Natural killer cell (primary cell): ENCODE results near the gene TMEM270. TPM values are rescaled to one million over a fixed set of nuclear protein-coding genes. Genes with fewer than 3 reads are reported as not detected.

Source experiments
- ATAC-seq, 3 donors: fragments of 150-1000 bp in 2 of 3; fragments of 200-7000 bp in 1 of 3; cut with Tn5 transposase; 1 replicate in 1 of 3; 2 replicates in 2 of 3; pipeline ENCODE4 v1.10.0; 2021; ENCODE audit warnings: mild to moderate bottlenecking in 2 of 3, moderate library complexity in 2 of 3
- DNase-seq, 2 donors: peaks; one replicate each; pipeline versions ENCODE4 v3.0.0 to v3.0.0-alpha.2; 2013 to 2021; ENCODE audit warnings: mixed read lengths in 1 of 2
- H3K27ac ChIP-seq: one replicate; pipeline ENCODE4 v1.5.1; 2013; ENCODE audit warnings: mild to moderate bottlenecking, low read length
- H3K27me3 ChIP-seq: one replicate; pipeline ENCODE4 v1.6.1; 2013; ENCODE audit warnings: low read length; ENCODE audit not compliant: control insufficient read depth, insufficient read depth
- H3K36me3 ChIP-seq: one replicate; pipeline ENCODE4 v1.6.1; 2013; ENCODE audit warnings: low read length; ENCODE audit not compliant: control insufficient read depth, insufficient read depth
- H3K4me1 ChIP-seq: one replicate; pipeline ENCODE4 v1.6.1; 2013; ENCODE audit warnings: low read length; ENCODE audit not compliant: control insufficient read depth, insufficient read depth
- H3K4me3 ChIP-seq: one replicate; pipeline ENCODE4 v1.5.1; 2013; ENCODE audit warnings: low read length
- H3K9me3 ChIP-seq: one replicate; pipeline ENCODE4 v1.6.1; 2013; ENCODE audit warnings: low read length; ENCODE audit not compliant: control insufficient read depth, insufficient read depth
- H3K27ac Mint-ChIP-seq, 2 donors: one replicate each; pipeline ENCODE4 v1.8.0; 2022; ENCODE audit warnings: mild to moderate bottlenecking in 2 of 2, mixed read lengths in 2 of 2, moderate library complexity in 1 of 2
- H3K27me3 Mint-ChIP-seq, 2 donors: one replicate each; pipeline ENCODE4 v1.8.0; 2022; ENCODE audit warnings: low read depth in 2 of 2, mixed read lengths in 2 of 2
- H3K36me3 Mint-ChIP-seq: one replicate; pipeline ENCODE4 v1.8.0; 2022; ENCODE audit warnings: mixed read lengths
- H3K4me1 Mint-ChIP-seq, 2 donors: one replicate each; pipeline ENCODE4 v1.8.0; 2022; ENCODE audit warnings: mixed read lengths in 2 of 2
- H3K4me3 Mint-ChIP-seq: one replicate; pipeline ENCODE4 v1.8.0; 2022; ENCODE audit warnings: mild to moderate bottlenecking, moderate library complexity, mixed read lengths
- H3K9me3 Mint-ChIP-seq, 2 donors: one replicate each; pipeline ENCODE4 v1.8.0; 2022; ENCODE audit warnings: mixed read lengths in 2 of 2
- WGBS: methylation state at CpG from one replicate; pipeline ENCODE4 v1.1.7; 2013; ENCODE audit warnings: missing lambda C conversion rate; ENCODE audit not compliant: insufficient coverage; 5-methylcytosine and 5-hydroxymethylcytosine counted together
- intact Hi-C: fragments of 100-400 bp; cut with micrococcal nuclease; formaldehyde crosslinking; loops from one replicate; pipeline ENCODE4 v1.14.2; 2022
- total RNA-seq, 4 donors: library from RNA; stranded (reverse); fragments of 120-200 nt in 1 of 4; gene quantifications; one replicate each; pipeline versions ENCODE4 v1.2.3 to v1.2.4, GENCODE V29; 2013 to 2022
- TF ChIP-seq, protein P1 (sequence below): fragments of 200-600 bp; IDR thresholded peaks from one replicate; pipeline ENCODE4 v1.8.0; 2022; ENCODE audit warnings: antibody characterized with exemption

Gene TMEM270
- total RNA-seq, 3 donors from 2014 or later (not counting 1 experiment from before 2014, with no cell fraction given) = not detected

DNA sequence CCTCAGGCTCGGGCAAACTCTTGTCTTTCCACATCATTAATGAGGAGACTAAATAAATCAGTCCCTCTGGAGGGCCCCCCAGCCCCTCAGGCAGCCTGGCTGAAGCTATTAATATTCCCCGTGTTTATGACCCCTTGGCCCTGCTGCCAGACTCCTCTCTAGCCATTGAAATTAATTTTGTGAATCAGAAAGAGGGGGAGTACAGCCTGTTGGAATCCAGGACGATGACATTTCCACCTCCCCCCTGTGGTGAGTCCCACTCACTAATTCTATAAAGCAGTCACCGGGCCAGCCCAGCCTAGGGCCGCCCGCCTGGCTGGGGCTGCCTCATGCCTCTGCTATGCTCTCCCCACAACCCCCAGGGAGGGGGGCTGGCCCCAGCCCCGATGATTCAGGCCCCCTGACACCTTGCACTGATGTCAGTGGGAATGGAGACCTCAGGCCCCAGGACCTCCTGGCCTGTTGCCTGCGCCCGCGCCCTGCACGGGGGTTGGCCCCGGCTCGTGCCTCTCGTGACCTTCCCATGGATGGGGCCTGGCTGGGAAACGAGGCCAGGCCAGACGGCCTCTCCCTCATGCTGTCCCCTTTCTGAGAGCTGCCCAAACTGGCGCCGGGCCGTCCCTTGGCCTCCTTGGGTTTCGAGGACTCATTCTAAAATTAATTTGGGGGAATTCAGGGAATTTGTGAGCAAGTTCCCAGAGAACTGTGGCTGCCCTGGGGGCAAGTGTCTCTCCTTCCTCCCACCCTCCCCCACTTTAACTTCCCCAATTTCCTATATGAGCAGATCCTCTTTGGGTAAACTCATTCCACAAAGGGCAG, 34.0 kb downstream of the TMEM270 start:
- Histone ChIP-seq H3K36me3 (no peaks in the 10 kb centered on the region), H3K27ac (no peak overlapping the region), H3K4me3 (no peak overlapping the region), H3K4me1 (no peaks in the 10 kb centered on the region), H3K9me3 (no peaks in the 10 kb centered on the region), H3K27me3 (no peaks in the 10 kb centered on the region)
- WGBS = 90% methylated on average over 20 of the region's 20 CpGs
- DNase-seq (no peak), ATAC-seq (no peak)
- H3K4me3 Mint-ChIP-seq = no peak overlapping the region
- H3K36me3 Mint-ChIP-seq = no peaks in the 10 kb centered on the region
- TF ChIP-seq, protein P1, sequence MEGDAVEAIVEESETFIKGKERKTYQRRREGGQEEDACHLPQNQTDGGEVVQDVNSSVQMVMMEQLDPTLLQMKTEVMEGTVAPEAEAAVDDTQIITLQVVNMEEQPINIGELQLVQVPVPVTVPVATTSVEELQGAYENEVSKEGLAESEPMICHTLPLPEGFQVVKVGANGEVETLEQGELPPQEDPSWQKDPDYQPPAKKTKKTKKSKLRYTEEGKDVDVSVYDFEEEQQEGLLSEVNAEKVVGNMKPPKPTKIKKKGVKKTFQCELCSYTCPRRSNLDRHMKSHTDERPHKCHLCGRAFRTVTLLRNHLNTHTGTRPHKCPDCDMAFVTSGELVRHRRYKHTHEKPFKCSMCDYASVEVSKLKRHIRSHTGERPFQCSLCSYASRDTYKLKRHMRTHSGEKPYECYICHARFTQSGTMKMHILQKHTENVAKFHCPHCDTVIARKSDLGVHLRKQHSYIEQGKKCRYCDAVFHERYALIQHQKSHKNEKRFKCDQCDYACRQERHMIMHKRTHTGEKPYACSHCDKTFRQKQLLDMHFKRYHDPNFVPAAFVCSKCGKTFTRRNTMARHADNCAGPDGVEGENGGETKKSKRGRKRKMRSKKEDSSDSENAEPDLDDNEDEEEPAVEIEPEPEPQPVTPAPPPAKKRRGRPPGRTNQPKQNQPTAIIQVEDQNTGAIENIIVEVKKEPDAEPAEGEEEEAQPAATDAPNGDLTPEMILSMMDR = no peak
- intact Hi-C loops = no loop called here
- H3K4me1 Mint-ChIP-seq = no peaks in the 10 kb centered on the region
- H3K27me3 Mint-ChIP-seq = peaks cover 0 to 6% of the 10 kb centered on the region in 2 donors
- no peaks in the 10 kb centered on the region for H3K9me3 Mint-ChIP-seq
- no peak overlapping the region for H3K27ac Mint-ChIP-seq

DNA sequence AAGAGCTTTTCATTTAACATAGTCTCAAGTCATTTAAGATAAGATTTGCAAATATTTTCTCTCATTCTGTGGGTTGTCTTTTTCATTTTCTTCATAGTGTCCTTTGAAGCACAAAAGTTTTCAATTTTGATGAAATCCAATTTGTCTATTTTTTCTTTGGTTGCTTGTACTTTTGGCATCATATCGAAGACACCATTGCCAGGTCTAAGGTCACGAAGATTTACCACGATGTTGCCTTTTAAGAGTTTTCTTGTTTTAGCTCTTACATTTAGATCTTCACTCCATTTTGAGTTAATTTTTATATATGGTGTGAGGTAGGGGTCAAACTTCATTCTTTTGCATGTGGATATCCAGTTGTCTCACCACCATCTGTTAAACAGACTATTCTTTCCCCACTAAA, 34.7 kb downstream of the TMEM270 start:
- peaks cover 0 to 6% of the 10 kb centered on the region in 2 donors for H3K27me3 Mint-ChIP-seq
- DNase-seq (no peak), ATAC-seq (no peak)
- H3K9me3 ChIP-seq = no peaks in the 10 kb centered on the region
- intact Hi-C loops = no loop called here
- no peak overlapping the region for H3K4me3 ChIP-seq
- no peak overlapping the region for H3K4me3 Mint-ChIP-seq
- H3K27ac Mint-ChIP-seq = no peak overlapping the region
- H3K36me3 ChIP-seq = no peaks in the 10 kb centered on the region
- 92% methylated on average over 3 of the region's 3 CpGs for WGBS
- no peaks in the 10 kb centered on the region for H3K4me1 ChIP-seq
- no peak overlapping the region for H3K27ac ChIP-seq
- no peaks in the 10 kb centered on the region for H3K4me1 Mint-ChIP-seq
- no peaks in the 10 kb centered on the region for H3K9me3 Mint-ChIP-seq
- H3K36me3 Mint-ChIP-seq = no peaks in the 10 kb centered on the region
- TF ChIP-seq, protein P1 = no peak
- H3K27me3 ChIP-seq = no peaks in the 10 kb centered on the region

DNA sequence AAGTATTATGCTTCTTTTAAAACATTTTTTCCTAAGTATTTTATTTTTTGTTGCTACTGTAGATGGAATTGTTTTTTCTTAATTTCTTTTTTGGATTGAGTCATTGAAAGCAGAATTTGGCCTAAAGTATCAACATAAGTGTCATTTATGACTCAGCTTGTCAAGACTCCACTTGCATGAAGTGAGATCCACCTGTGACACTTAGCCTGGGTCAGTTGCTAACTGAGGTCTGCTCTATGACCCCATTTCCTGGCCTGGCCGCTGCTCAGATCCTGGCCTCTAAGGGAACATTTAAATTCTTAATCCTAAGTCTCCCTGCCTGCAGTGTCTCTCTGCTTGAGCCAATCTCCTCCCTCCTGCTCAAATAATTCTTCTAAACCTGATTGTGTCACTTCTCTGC, 35.5 kb downstream of the TMEM270 start:
- no peaks in the 10 kb centered on the region for H3K36me3 Mint-ChIP-seq
- intact Hi-C loops = no loop called here
- Histone ChIP-seq H3K27ac (no peak overlapping the region), H3K4me3 (no peak overlapping the region), H3K9me3 (no peaks in the 10 kb centered on the region), H3K27me3 (no peaks in the 10 kb centered on the region), H3K4me1 (no peaks in the 10 kb centered on the region), H3K36me3 (no peaks in the 10 kb centered on the region)
- no peak for DNase-seq
- ATAC-seq = no peak
- H3K4me3 Mint-ChIP-seq = no peak overlapping the region
- H3K27ac Mint-ChIP-seq = no peak overlapping the region
- WGBS = 63% methylated on average over 1 of the region's 1 CpG
- no peaks in the 10 kb centered on the region for H3K4me1 Mint-ChIP-seq
- TF ChIP-seq, protein P1 = no peak
- no peaks in the 10 kb centered on the region for H3K9me3 Mint-ChIP-seq
- H3K27me3 Mint-ChIP-seq = peaks cover 0 to 6% of the 10 kb centered on the region in 2 donors

DNA sequence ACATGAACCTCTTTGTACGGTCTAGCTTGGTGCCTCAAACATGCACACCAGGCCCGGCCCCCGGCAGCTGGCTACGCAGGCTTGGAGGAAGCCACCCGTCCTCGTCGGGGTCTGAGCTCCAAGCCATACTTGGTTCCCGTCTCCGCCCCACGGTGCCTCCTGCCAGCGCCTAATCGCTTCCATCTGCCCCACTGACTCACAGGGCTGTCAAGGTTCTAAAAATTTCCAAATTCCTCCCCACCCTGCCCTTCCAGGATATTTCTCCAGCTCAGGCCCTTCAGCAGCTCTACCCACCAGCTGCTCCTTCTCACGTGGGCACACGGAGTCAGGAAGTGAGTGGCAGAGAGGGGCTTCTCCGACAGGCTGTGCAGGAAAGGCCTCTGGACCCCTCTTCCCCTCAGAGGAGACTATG, 38.8 kb downstream of the TMEM270 start:
- Mint-ChIP-seq H3K9me3 (no peaks in the 10 kb centered on the region), H3K4me1 (no peaks in the 10 kb centered on the region), H3K27ac (no peak overlapping the region), H3K27me3 (peaks cover 0 to 3% of the 10 kb centered on the region in 2 donors), H3K36me3 (no peaks in the 10 kb centered on the region), H3K4me3 (no peak overlapping the region)
- no peak overlapping the region for H3K4me3 ChIP-seq
- no peaks in the 10 kb centered on the region for H3K4me1 ChIP-seq
- DNase-seq (no peak), ATAC-seq (no peak)
- intact Hi-C loops = no loop called here
- H3K27me3 ChIP-seq = no peaks in the 10 kb centered on the region
- WGBS = 92% methylated on average over 15 of the region's 15 CpGs
- no peaks in the 10 kb centered on the region for H3K36me3 ChIP-seq
- no peak overlapping the region for H3K27ac ChIP-seq
- TF ChIP-seq, protein P1 = no peak
- H3K9me3 ChIP-seq = no peaks in the 10 kb centered on the region
